Stimulated activated CD4-positive, alpha-beta T cell treated with anti-CD3 and anti-CD28 coated beads, TNF-alpha, amount 100 ng/mL, for 4 hours (primary cell): Measurements from ENCODE around the gene SLCO1B3.

Experiments
- DNase-seq, 3 experiments: peaks; one replicate each; pipeline ENCODE4 v3.0.0-alpha.2; 2020; ENCODE audit warnings: low read depth in 3 of 3

SLCO1B3 gene

DNA sequence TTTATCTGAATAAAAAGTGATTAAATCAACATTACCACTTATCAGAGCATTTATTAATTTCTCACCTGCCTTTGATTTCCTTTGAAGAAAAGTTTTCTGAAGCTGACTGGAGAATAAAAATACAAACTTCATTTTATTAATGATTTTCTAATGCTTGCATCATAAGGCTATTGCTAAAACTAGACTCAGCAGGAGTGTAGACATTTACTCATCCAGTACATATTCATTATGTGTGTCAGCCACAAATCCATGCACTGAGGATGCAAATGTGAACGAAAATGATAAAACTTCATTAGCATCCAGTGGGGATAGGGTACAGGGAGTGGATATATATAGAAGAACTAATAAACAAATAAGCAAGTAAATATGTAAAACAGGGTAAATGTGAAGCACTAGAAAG is 74.6 kb downstream of the SLCO1B3 start:
- DNase-seq, result no peak

- no peak for DNase-seq
Measured at GRCh38 chr12:20885552-20885951, 75.0 kb downstream of the SLCO1B3 start.

GRCh38 chr12:20917269-20917668 is 106.8 kb downstream of the SLCO1B3 start:
- DNase-seq, result no peak

DNA sequence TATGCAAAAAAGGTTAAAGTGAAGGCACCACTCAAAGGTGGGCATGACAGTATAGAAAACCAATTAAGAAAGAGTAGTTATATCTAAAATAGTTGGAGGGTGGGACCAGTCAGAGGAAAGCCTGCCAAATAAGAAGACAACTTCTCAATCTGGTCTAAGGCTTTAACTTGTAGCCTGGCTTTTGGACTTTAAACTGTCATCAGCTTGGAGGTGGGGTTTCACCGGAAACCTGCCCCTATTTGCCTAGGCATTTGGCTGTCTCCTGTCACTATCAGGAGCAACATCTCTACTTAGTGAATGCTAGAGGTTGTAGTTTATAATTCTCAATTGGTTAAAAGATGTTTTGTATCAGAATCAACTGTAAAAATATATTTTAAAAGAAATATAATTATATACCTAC is 107.3 kb downstream of the SLCO1B3 start:
- no peak for DNase-seq

- DNase-seq, result no peak
Measured at GRCh38 chr12:20931894-20932293, 121.4 kb downstream of the SLCO1B3 start.

DNA sequence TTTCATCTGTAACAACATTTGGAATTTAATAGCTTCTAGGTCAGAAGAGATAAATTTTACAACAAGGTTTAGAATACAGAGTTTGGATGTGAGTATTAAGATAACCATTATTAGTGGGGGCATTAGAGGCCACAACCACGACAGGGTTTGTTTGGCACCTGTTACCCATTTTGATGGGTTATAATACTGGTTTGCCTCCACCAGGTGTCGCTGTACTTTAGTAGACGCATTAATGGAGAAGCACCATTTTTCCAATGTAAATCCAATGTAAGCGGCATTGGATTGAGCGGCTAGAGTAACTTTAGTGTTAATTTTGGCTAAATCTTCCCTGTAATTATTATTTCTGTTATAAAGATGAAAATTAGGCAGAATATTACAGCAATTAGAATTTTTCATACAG is 136.2 kb downstream of the SLCO1B3 start:
- no peak for DNase-seq

- no peak for DNase-seq
Measured at GRCh38 chr12:20950248-20950647, 139.7 kb downstream of the SLCO1B3 start.

DNA sequence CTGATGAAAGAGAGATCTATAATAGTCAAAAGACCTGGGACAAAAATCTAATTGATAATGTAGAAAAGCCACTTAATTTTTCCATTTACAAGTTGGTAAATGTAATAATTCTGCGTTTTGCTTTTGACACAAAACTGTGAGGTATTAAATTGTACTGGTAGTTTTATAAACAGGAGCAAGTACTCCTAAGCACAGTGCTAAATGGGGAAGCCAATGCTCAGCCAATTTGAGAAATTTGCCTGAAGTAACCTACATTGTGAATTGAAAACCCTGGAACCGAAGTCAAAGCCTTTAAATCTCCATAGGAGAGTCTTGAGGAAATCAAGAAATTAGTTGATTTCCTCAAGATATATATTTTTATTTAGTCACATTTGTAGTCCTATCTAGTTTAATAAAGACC is 152.8 kb downstream of the SLCO1B3 start:
- no peak for DNase-seq

DNA sequence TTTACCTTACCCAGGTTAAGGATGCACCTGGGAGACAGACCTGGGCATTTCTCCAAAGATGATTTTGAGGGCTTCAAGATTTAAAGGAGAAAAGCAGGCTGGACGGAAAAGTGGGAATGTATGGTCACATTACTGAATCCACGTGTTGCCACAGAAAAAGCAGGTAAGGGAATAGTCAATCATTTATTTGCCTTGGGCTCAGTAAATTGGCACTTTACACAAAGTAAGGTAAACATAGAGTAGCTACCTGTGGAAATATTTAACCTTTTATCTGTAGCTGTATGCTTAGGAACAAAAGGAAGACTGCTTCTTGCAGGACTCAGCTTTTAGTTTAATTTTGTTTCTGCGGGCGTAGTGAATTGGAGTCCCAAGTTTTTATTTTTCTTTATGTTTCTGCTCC is 153.3 kb downstream of the SLCO1B3 start:
- DNase-seq, result no peak
